GM23248 (cell line): ENCODE data around the gene MAPKAPK5. TPM values are rescaled to one million over a fixed set of nuclear protein-coding genes. Genes with fewer than 3 reads are reported as not detected.

ENCODE experiments used
- DNase-seq: peaks from one replicate; pipeline ENCODE4 v3.0.0-alpha.2; 2015
- H2AFZ ChIP-seq: fragments of 200-600 bp; sonication (generic); 2 replicates; pipeline ENCODE4 v1.6.1; 2016; ENCODE audit warnings: antibody characterized with exemption
- H3F3A ChIP-seq: fragments of 200-600 bp; sonication (generic); 2 replicates; pipeline ENCODE4 v1.6.1; 2016; ENCODE audit warnings: mild to moderate bottlenecking, antibody characterized with exemption, mixed run types; ENCODE audit not compliant: insufficient read depth
- H3K27ac ChIP-seq: fragments of 200-600 bp; sonication (generic); 2 replicates; pipeline ENCODE4 v1.5.1; 2016; ENCODE audit warnings: mild to moderate bottlenecking
- H3K27me3 ChIP-seq: fragments of 200-600 bp; sonication (generic); replicated peaks from 2 replicates; pipeline ENCODE4 v1.6.1; 2016; ENCODE audit warnings: mild to moderate bottlenecking; ENCODE audit not compliant: insufficient read depth
- H3K36me3 ChIP-seq: fragments of 200-600 bp; sonication (generic); 2 replicates; pipeline ENCODE4 v1.6.1; 2016; ENCODE audit warnings: low read depth, mild to moderate bottlenecking
- H3K4me1 ChIP-seq: fragments of 200-600 bp; sonication (generic); 2 replicates; pipeline ENCODE4 v1.6.1; 2016; ENCODE audit warnings: mild to moderate bottlenecking; ENCODE audit not compliant: insufficient read depth
- H3K4me2 ChIP-seq: fragments of 200-600 bp; sonication (generic); one replicate; pipeline ENCODE4 v1.6.1; 2016; ENCODE audit warnings: mild to moderate bottlenecking; ENCODE audit not compliant: unreplicated experiment
- H3K4me3 ChIP-seq: fragments of 200-600 bp; sonication (generic); 2 replicates; pipeline ENCODE4 v1.5.1; 2016; ENCODE audit warnings: mild to moderate bottlenecking
- H3K79me2 ChIP-seq: fragments of 200-600 bp; sonication (generic); 2 replicates; pipeline ENCODE4 v1.6.1; 2016; ENCODE audit warnings: mild to moderate bottlenecking; ENCODE audit not compliant: insufficient read depth
- H3K9ac ChIP-seq: fragments of 200-600 bp; sonication (generic); 2 replicates; pipeline ENCODE4 v1.6.1; 2016; ENCODE audit warnings: mild to moderate bottlenecking
- H3K9me2 ChIP-seq: fragments of 200-600 bp; sonication (generic); 2 replicates; pipeline ENCODE4 v1.6.1; 2016; ENCODE audit warnings: mixed run types, mild to moderate bottlenecking, moderate library complexity; ENCODE audit not compliant: insufficient read depth
- H3K9me3 ChIP-seq: fragments of 200-600 bp; sonication (generic); one replicate; pipeline ENCODE4 v1.6.1; 2017; ENCODE audit warnings: low read depth
- H4K20me1 ChIP-seq: fragments of 200-600 bp; sonication (generic); 2 replicates; pipeline ENCODE4 v1.6.0; 2016; ENCODE audit not compliant: insufficient read depth
- EZH2 ChIP-seq: fragments of 200-600 bp; sonication (generic); IDR thresholded peaks from 2 replicates; pipeline ENCODE4 v1.6.1; 2018; ENCODE audit warnings: antibody characterized with exemption, mild to moderate bottlenecking; ENCODE audit not compliant: insufficient read depth, poor library complexity, severe bottlenecking
- EZH2phosphoT487 ChIP-seq: fragments of 200-600 bp; sonication (generic); IDR thresholded peaks from 2 replicates; pipeline ENCODE4 v1.6.1; 2018; ENCODE audit warnings: antibody characterized with exemption, moderate library complexity, mild to moderate bottlenecking, low read depth; ENCODE audit not compliant: insufficient read depth
- WGBS, 2 experiments: methylation state at CpG; one replicate each; pipeline ENCODE4 v1.1.6; 2015 to 2017; ENCODE audit warnings: low lambda C conversion rate in 2 of 2, low coverage in 1 of 2; ENCODE audit errors: missing lambda C conversion rate in 2 of 2; 5-methylcytosine and 5-hydroxymethylcytosine counted together
- in situ Hi-C: fragments of 300-500 bp; cut with MboI; formaldehyde crosslinking; loops from 2 replicates; pipeline ENCODE4 v1.15.0; 2020
- polyA plus RNA-seq: library from polyadenylated mRNA; unstranded; fragments of >200 nt; fragmentation: Nextera tagmentation; extraction: Ambion mirVana; gene quantifications from 2 replicates; pipeline ENCODE4 v1.2.1, GENCODE V29; 2016
- total RNA-seq: library from RNA; depleted of rRNA; stranded (reverse); fragments of >200 nt; shearing (Covaris generic); gene quantifications from 2 replicates; pipeline ENCODE4 v1.2.3, GENCODE V29; 2014

Gene MAPKAPK5
- total and polyA plus RNA-seq, 2 experiments from 2014 or later, result 23.1 to 31.2 TPM

DNA sequence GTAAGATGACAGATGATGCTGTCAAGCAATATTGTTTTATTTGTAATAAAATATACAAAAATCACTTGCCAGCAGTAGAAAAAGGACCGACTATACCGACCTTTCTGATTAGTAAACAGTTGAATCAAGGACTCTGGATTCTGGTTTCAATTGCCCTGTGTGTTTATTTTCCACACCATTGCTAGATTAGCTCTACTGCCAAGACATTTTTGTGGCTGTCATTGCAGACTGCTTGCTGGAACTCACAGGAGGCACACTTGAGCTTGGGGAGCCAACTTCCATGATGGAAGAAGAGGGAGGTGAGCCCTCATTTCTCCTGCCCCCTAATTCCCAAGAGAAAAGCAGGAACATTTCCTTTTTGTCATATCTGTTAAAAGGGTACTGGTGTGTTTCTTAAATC is 51.3 kb downstream of the MAPKAPK5 start:
- H4K20me1 ChIP-seq, result no peaks in the 10 kb centered on the region
- no peak overlapping the region for H3K4me2 ChIP-seq
- no peak overlapping the region for H3K9ac ChIP-seq
- in situ Hi-C loops, result no loop called here
- no peak overlapping the region for H2AFZ ChIP-seq
- peaks cover 25% of the 10 kb centered on the region; the same call in 1 of the 2 replicates for H3K36me3 ChIP-seq
- H3K27ac ChIP-seq, result no peak overlapping the region
- H3K4me3 ChIP-seq, result no peak overlapping the region
- H3K9me2 ChIP-seq, result no peaks in the 10 kb centered on the region
- no peaks in the 10 kb centered on the region for H3F3A ChIP-seq
- TF ChIP-seq EZH2, result no peak
- TF ChIP-seq EZH2phosphoT487, result no peak
- no peaks in the 10 kb centered on the region for H3K27me3 ChIP-seq
- no peak for DNase-seq
- H3K9me3 ChIP-seq, result no peaks in the 10 kb centered on the region
- H3K79me2 ChIP-seq, result no peaks in the 10 kb centered on the region
- WGBS, 2 experiments, result 86 to 98% methylated on average over 2 of the region's 2 CpGs
- H3K4me1 ChIP-seq, result no peaks in the 10 kb centered on the region

DNA sequence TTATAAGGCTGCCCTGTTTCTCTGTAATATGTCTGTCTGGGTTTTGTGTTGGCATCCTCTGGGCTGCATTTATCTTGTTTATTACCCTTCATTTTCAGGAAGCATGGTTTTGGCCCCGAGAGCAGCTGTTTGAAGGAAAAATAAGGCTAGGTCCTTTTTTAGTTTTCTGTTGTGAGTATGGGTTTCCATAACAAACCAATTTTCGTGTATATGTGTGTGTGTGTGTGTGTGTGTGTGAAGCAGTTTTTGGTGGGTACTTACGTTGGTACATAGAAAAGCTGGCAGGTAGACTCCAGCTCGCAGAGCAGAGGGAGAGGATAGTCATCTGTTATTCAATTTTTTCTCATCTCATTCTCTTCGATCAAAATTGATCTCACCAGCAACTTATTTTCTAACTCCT is 52.5 kb downstream of the MAPKAPK5 start:
- Histone ChIP-seq H2AFZ (no peak overlapping the region), H4K20me1 (no peaks in the 10 kb centered on the region), H3K9me2 (no peaks in the 10 kb centered on the region), H3K27ac (no peak overlapping the region), H3K36me3 (peaks cover 17% of the 10 kb centered on the region; the same call in 1 of the 2 replicates), H3K4me3 (no peak overlapping the region), H3K79me2 (no peaks in the 10 kb centered on the region), H3K27me3 (no peaks in the 10 kb centered on the region), H3F3A (no peaks in the 10 kb centered on the region), H3K4me1 (no peaks in the 10 kb centered on the region), H3K9me3 (no peaks in the 10 kb centered on the region), H3K9ac (no peak overlapping the region), H3K4me2 (no peak overlapping the region)
- in situ Hi-C loops, result no loop called here
- no peak for DNase-seq
- TF ChIP-seq EZH2, result no peak
- no peak for TF ChIP-seq EZH2phosphoT487
- WGBS, 2 experiments, result 82 to 83% methylated on average over 5 of the region's 5 CpGs

DNA sequence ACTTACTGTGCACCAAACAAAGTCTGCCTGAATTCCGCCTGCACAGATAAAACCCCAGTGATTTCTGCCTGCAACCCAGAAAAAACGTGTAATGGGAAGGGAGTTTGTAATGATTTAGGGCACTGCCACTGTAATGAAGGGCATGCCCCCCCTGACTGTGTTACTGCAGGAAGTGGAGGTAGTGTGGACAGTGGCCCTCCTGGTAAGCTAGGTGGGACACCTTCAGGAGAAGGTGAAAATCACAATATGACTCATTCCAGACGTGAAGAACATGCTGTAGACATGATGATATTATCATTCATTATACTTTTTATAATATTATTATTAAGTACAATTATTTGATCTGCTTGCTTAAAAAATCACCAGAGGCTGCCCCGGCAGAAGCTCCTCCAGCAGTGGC is 59.2 kb downstream of the MAPKAPK5 start:
- Histone ChIP-seq H3K4me2 (no peak overlapping the region), H3K27ac (no peak overlapping the region), H3K4me3 (no peak overlapping the region), H3K36me3 (no peaks in the 10 kb centered on the region; the same call in 1 of the 2 replicates), H3K9me2 (no peaks in the 10 kb centered on the region), H3K27me3 (no peaks in the 10 kb centered on the region), H3K9me3 (no peaks in the 10 kb centered on the region), H3K4me1 (no peaks in the 10 kb centered on the region), H3F3A (no peaks in the 10 kb centered on the region), H2AFZ (no peak overlapping the region), H3K9ac (no peak overlapping the region), H3K79me2 (no peaks in the 10 kb centered on the region), H4K20me1 (no peaks in the 10 kb centered on the region)
- WGBS, 2 experiments, result 57 to 63% methylated on average over 4 of the region's 4 CpGs
- no peak for TF ChIP-seq EZH2
- no peak for DNase-seq
- in situ Hi-C loops, result no loop called here

DNA sequence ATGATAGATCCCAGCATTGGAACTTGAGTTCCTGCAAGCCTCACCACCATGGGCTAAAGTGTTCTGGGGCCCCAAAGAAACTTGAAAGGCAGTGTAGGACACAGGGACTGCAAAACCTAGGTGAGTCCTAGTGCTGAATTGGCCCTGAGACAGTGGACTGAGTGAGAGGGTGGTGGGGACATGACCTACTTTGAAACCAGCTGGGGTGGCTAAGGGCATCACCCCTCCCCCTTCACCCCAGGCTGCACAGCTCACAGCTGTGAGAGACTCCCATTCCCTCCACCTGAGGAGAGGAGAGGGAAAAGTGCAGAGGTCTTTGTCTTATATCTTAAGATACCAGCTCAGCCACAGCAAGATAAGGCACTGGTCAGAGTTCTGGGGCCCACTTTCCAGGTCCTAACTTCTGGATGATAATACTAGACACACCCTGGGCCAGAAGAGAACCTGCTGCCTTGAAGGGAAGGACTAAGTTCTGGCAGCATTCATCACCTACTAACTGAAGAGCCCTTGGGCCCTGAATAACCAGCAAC is 62.5 kb downstream of the MAPKAPK5 start:
- Histone ChIP-seq H3K9me3 (peaks cover 5% of the 10 kb centered on the region), H4K20me1 (no peaks in the 10 kb centered on the region), H3K27ac (no peak overlapping the region), H3K36me3 (no peaks in the 10 kb centered on the region; the same call in 1 of the 2 replicates), H3K79me2 (no peaks in the 10 kb centered on the region), H3K4me1 (no peaks in the 10 kb centered on the region), H3K9me2 (no peaks in the 10 kb centered on the region), H3K9ac (no peak overlapping the region), H3K4me2 (no peak overlapping the region), H3K27me3 (no peaks in the 10 kb centered on the region), H2AFZ (no peak overlapping the region), H3F3A (no peaks in the 10 kb centered on the region), H3K4me3 (no peak overlapping the region)
- in situ Hi-C loops, result no loop called here
- DNase-seq, result no peak
- TF ChIP-seq EZH2phosphoT487 (no peak), EZH2 (no peak)

DNA sequence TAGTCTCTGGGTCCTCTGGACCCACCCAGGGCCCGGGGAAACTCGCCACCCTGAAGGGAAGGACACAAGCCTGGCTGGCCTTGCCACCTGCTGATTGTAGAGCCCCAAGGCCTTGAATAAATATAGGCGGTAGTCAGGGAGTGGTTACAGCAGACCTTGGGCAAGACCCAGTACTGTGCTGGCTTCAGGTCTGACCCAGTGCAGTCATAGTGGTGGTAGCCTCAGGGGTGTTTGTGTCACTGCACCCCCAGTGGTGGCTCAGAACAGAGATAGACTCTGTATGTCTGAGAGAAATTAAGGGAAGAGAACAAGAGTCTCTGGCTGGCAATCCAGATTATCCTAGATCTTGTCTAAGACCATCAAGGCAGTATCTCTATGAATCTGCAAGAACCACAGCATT is 63.5 kb downstream of the MAPKAPK5 start:
- H3K4me2 ChIP-seq, result no peak overlapping the region
- no peaks in the 10 kb centered on the region for H3K27me3 ChIP-seq
- H4K20me1 ChIP-seq, result no peaks in the 10 kb centered on the region
- DNase-seq, result no peak
- 96 to 97% methylated on average over 3 of the region's 3 CpGs for WGBS, 2 experiments
- in situ Hi-C loops, result no loop called here
- no peaks in the 10 kb centered on the region for H3K9me2 ChIP-seq
- H3K36me3 ChIP-seq, result no peaks in the 10 kb centered on the region; the same call in 1 of the 2 replicates
- no peaks in the 10 kb centered on the region for H3K79me2 ChIP-seq
- no peak overlapping the region for H3K27ac ChIP-seq
- H3K4me1 ChIP-seq, result no peaks in the 10 kb centered on the region
- peaks cover 5% of the 10 kb centered on the region for H3K9me3 ChIP-seq
- no peak overlapping the region for H3K4me3 ChIP-seq
- H2AFZ ChIP-seq, result no peak overlapping the region
- no peaks in the 10 kb centered on the region for H3F3A ChIP-seq
- H3K9ac ChIP-seq, result no peak overlapping the region
- no peak for TF ChIP-seq EZH2
- no peak for TF ChIP-seq EZH2phosphoT487
